Endothelial cell of coronary artery (primary cell): ENCODE measurements around the gene SANBR. TPM values are rescaled to one million over a fixed set of nuclear protein-coding genes. Genes with fewer than 3 reads are reported as not detected.

ENCODE experiments used
- total RNA-seq: library from RNA; depleted of rRNA; stranded (reverse); fragments of >200 nt; gene quantifications from 2 replicates; pipeline ENCODE4 v1.2.3, GENCODE V29; 2014

SANBR gene
- total RNA-seq = 16.8 and 21.8 TPM in 2 replicates

GRCh38 chr2:61065714-61066709 lies at the start of gene SANBR:
TSS of gene SANBR (plus strand) at chr2:61065871. CDS start at chr2:61070351, 4,480 bp downstream.

DNA sequence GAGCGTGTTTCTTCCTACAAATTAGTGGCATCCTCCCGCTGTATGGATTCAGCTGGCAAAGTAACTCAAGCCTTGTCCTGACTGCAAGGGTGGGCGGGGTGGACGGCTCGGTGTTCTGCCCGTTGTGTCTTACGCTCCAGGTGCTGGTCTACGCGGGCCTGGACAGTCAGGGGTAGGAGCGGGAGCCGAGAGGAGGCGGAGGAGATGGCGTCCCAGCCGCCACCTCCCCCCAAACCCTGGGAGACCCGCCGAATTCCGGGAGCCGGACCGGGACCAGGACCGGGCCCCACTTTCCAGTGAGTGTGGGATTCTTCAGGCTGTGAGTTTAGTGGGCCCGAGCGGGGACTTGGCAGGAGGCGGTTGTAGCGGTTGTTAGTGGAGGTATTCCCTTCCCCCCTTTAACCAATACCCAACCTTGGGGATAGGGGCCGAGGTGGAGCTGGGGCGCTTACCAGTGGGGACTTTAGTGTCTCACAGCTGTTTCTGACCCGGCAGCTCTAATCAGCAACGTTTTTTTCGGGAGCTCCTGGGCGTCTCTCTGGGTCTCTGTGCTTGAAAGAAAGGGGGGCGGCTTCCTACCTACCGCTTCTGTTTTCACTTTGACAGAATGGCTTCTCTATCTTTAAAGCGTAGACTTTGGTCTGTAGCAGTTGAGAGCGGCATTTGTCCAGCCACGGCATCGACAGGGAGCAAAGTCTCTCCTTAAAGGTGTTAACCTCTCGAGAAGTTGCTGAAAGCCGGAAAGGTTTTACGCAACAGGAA lies 47.9 kb upstream of the SANBR start, which contains the start of the genes PEX13 and PUS10:
Gene PEX13, plus strand, starts transcription at position 165 of the 762 bp plus-strand sequence. Its CDS starts 40 bp downstream, at position 205.
Gene PUS10, minus strand, starts transcription at position 700 of the 762 bp plus-strand sequence. CDS start 6,365 bp downstream, outside the sequence.

Other genes with a start within 250 kb of the SANBR start
- 4.5 and 5.9 TPM in 2 replicates for gene REL, start 184.3 kb upstream of the SANBR start, total RNA-seq
- 28.9 and 30.3 TPM in 2 replicates for gene PEX13, start 48.2 kb upstream of the SANBR start, total RNA-seq
- gene PUS10, start 47.6 kb upstream of the SANBR start, total RNA-seq = 6.5 and 7.5 TPM in 2 replicates
- gene C2orf74, start 96.3 kb downstream of the SANBR start, total RNA-seq = 13.6 and 20.2 TPM in 2 replicates